Forelimb muscle (tissue), 1 donor: Measurements from ENCODE around the gene GALNT10. TPM values are rescaled to one million over a fixed set of nuclear protein-coding genes. Genes with fewer than 3 reads are reported as not detected.

Source experiments
- DNase-seq: peaks from one replicate; pipeline ENCODE4 v3.0.0-alpha.2; 2013; ENCODE audit warnings: low read depth
- polyA plus RNA-seq: library from polyadenylated mRNA; unstranded; fragments of 120-200 nt; gene quantifications from one replicate; pipeline ENCODE4 v1.2.1, GENCODE V29; 2013; ENCODE audit not compliant: insufficient read length

The GALNT10 gene
- polyA plus RNA-seq, 1 donor: 16.7 TPM

GRCh38 chr5:154203798-154204578 is 13.5 kb downstream of the GALNT10 start:
- no peak for DNase-seq

GRCh38 chr5:154205441-154206117 is 15.0 kb downstream of the GALNT10 start:
- no peak for DNase-seq

- DNase-seq: no peak
Measured at GRCh38 chr5:154206311-154206710, 15.8 kb downstream of the GALNT10 start.

- DNase-seq: no peak
Measured at GRCh38 chr5:154207204-154207603, 16.7 kb downstream of the GALNT10 start.

GRCh38 chr5:154209591-154210081 is 19.1 kb downstream of the GALNT10 start:
- DNase-seq: no peak

- no peak for DNase-seq
Measured at GRCh38 chr5:154210163-154210562, 19.6 kb downstream of the GALNT10 start.

- no peak for DNase-seq
Measured at GRCh38 chr5:154211641-154212390, 21.3 kb downstream of the GALNT10 start.

GRCh38 chr5:154213592-154213991 is 23.1 kb downstream of the GALNT10 start:
- no peak for DNase-seq

- no peak for DNase-seq
Measured at GRCh38 chr5:154214371-154215106, 24.0 kb downstream of the GALNT10 start.

- DNase-seq: no peak
Measured at GRCh38 chr5:154215571-154216325, 25.2 kb downstream of the GALNT10 start.

GRCh38 chr5:154217462-154217861 is 26.9 kb downstream of the GALNT10 start:
- no peak for DNase-seq

GRCh38 chr5:154218786-154219185 is 28.3 kb downstream of the GALNT10 start:
- DNase-seq: no peak

GRCh38 chr5:154220625-154221024 is 30.1 kb downstream of the GALNT10 start:
- DNase-seq: no peak

GRCh38 chr5:154221371-154221896 is 30.9 kb downstream of the GALNT10 start:
- no peak for DNase-seq

- DNase-seq: no peak
Measured at GRCh38 chr5:154222414-154222813, 31.9 kb downstream of the GALNT10 start.

- DNase-seq: no peak
Measured at GRCh38 chr5:154223320-154223719, 32.8 kb downstream of the GALNT10 start.

GRCh38 chr5:154227090-154227489 is 36.6 kb downstream of the GALNT10 start:
- DNase-seq: no peak

- DNase-seq: no peak
Measured at GRCh38 chr5:154228696-154229095, 38.2 kb downstream of the GALNT10 start.

- DNase-seq: no peak
Measured at GRCh38 chr5:154230526-154230925, 40.0 kb downstream of the GALNT10 start.

- no peak for DNase-seq
Measured at GRCh38 chr5:154234551-154234950, 44.0 kb downstream of the GALNT10 start.

- no peak for DNase-seq
Measured at GRCh38 chr5:154236011-154236410, 45.5 kb downstream of the GALNT10 start.
